Mesothelial cell of epicardium (in vitro differentiated cells): ENCODE measurements around the gene RPS6KB2. TPM values are rescaled to one million over a fixed set of nuclear protein-coding genes. Genes with fewer than 3 reads are reported as not detected.

Source experiments
- DNase-seq, 2 experiments: peaks; one replicate each; pipeline ENCODE4 v3.0.0; 2021; ENCODE audit warnings: low spot score in 2 of 2; ENCODE audit not compliant: unreplicated experiment in 2 of 2
- H3K27ac Mint-ChIP-seq: 2 replicates; pipeline ENCODE4 v1.8.0; 2021; ENCODE audit warnings: mixed read lengths
- H3K27me3 Mint-ChIP-seq: 2 replicates; pipeline ENCODE4 v1.8.0; 2021; ENCODE audit warnings: low read depth, mixed read lengths
- H3K36me3 Mint-ChIP-seq: 2 replicates; pipeline ENCODE4 v1.8.0; 2021; ENCODE audit warnings: mixed read lengths
- H3K4me1 Mint-ChIP-seq: 2 replicates; pipeline ENCODE4 v1.8.0; 2021; ENCODE audit warnings: mixed read lengths
- H3K4me3 Mint-ChIP-seq: 2 replicates; pipeline ENCODE4 v1.8.0; 2021; ENCODE audit warnings: mild to moderate bottlenecking, moderate library complexity, mixed read lengths
- H3K9me3 Mint-ChIP-seq: 2 replicates; pipeline ENCODE4 v1.8.0; 2021; ENCODE audit warnings: mixed read lengths
- CTCF ChIP-seq: fragments of 200-600 bp; sonication (generic); IDR thresholded peaks from one replicate; pipeline ENCODE4 v1.5.0; 2021; ENCODE audit warnings: antibody characterized with exemption; ENCODE audit not compliant: unreplicated experiment
- total RNA-seq: library from RNA; stranded (reverse); gene quantifications from 3 replicates; pipeline ENCODE4 v1.2.1, GENCODE V29; 2021

RPS6KB2 gene
- total RNA-seq, 1 donor from 2014 or later: 59.7 TPM

GRCh38 chr11:67390947-67391303, 37.4 kb upstream of the RPS6KB2 start:
- Mint-ChIP-seq H3K27me3 (peaks cover under 1% of the 10 kb centered on the region), H3K36me3 (no peaks in the 10 kb centered on the region), H3K27ac (peak overlapping the region; percentile 96), H3K4me1 (peaks cover 25% of the 10 kb centered on the region), H3K9me3 (no peaks in the 10 kb centered on the region), H3K4me3 (peak overlapping the region; percentile 79)
- TF ChIP-seq CTCF: no peak
- DNase-seq: no peak

GRCh38 chr11:67391304-67392182, 36.8 kb upstream of the RPS6KB2 start, which contains the start of gene RAD9A:
RAD9A (plus strand) TSS chr11:67391986; CDS start chr11:67392045, 59 bp downstream.
- Mint-ChIP-seq H3K9me3 (no peaks in the 10 kb centered on the region), H3K36me3 (no peaks in the 10 kb centered on the region), H3K4me1 (peaks cover 25% of the 10 kb centered on the region), H3K27me3 (no peaks in the 10 kb centered on the region), H3K4me3 (peak within 1 kb of the TSS; percentile 79), H3K27ac (peak within 1 kb of the TSS; percentile 96)
- TF ChIP-seq CTCF: no peak
- peak; percentile 90 to 93 for DNase-seq

- no peaks in the 10 kb centered on the region for H3K9me3 Mint-ChIP-seq
- no peaks in the 10 kb centered on the region for H3K27me3 Mint-ChIP-seq
- H3K4me1 Mint-ChIP-seq: peaks cover 28% of the 10 kb centered on the region
- DNase-seq: no peak
- TF ChIP-seq CTCF: no peak
- H3K27ac Mint-ChIP-seq: peak overlapping the region; percentile 82
- H3K4me3 Mint-ChIP-seq: peak overlapping the region; percentile 79
- no peaks in the 10 kb centered on the region for H3K36me3 Mint-ChIP-seq
These were observed 36.0 kb upstream of the RPS6KB2 start for GRCh38 chr11:67392183-67392715.

GRCh38 chr11:67393437-67393836, 34.9 kb upstream of the RPS6KB2 start:
- Mint-ChIP-seq H3K4me1 (peaks cover 28% of the 10 kb centered on the region), H3K9me3 (no peaks in the 10 kb centered on the region), H3K27me3 (no peaks in the 10 kb centered on the region), H3K27ac (no peak overlapping the region), H3K36me3 (peaks cover 2% of the 10 kb centered on the region), H3K4me3 (peak overlapping the region; percentile 79)
- TF ChIP-seq CTCF: no peak
- DNase-seq: no peak

- no peak overlapping the region for H3K27ac Mint-ChIP-seq
These were observed 34.3 kb upstream of the RPS6KB2 start for GRCh38 chr11:67393990-67394389.

More at GRCh38 chr11:67393990-67394389, 34.3 kb upstream of the RPS6KB2 start:
- Mint-ChIP-seq H3K4me1 (peaks cover 28% of the 10 kb centered on the region), H3K9me3 (no peaks in the 10 kb centered on the region), H3K36me3 (peaks cover 2% of the 10 kb centered on the region), H3K4me3 (peak overlapping the region; percentile 32), H3K27me3 (no peaks in the 10 kb centered on the region)
- DNase-seq: no peak
- no peak for TF ChIP-seq CTCF
